ENCODE data around the gene CDC42SE2. TPM values are rescaled to one million over a fixed set of nuclear protein-coding genes. Genes with fewer than 3 reads are reported as not detected.
A peak's percentile ranks its signal among the peaks of the same experiment; 100 is the strongest.

Gene CDC42SE2
- total RNA-seq, 2 experiments from 2014 or later, result 100 to 102 TPM

GRCh38 chr5:131418846-131419245 is 155.0 kb downstream of the CDC42SE2 start:
- H3K9me3 Mint-ChIP-seq, result no peaks in the 10 kb centered on the region
- H3K4me1 Mint-ChIP-seq (ENCODE audit: low read depth), result peaks cover 34% of the 10 kb centered on the region
- CTCF ChIA-PET, result interaction anchor here (0.7 to 1.4 kb wide), 4 partner anchors 23 to 589 kb away, joined by 3 to 5 read pairs (median 4); no protein-coding TSS in a partner anchor
- no peaks in the 10 kb centered on the region for H3K27me3 Mint-ChIP-seq
- peaks cover 27% of the 10 kb centered on the region for H3K36me3 Mint-ChIP-seq (ENCODE audit: low read depth)
- DNase-seq (no peak), ATAC-seq (no peak)
- POLR2A ChIA-PET, result no interaction called here
- H3K27ac Mint-ChIP-seq, result no peak overlapping the region
- no peak for TF ChIP-seq CTCF (IDR thresholded peaks at IDR 0.05)
- intact Hi-C loops (cut with micrococcal nuclease), result no loop called here
- no peak overlapping the region for H3K4me3 Mint-ChIP-seq

GRCh38 chr5:131419877-131420276 is 156.0 kb downstream of the CDC42SE2 start:
- Mint-ChIP-seq H3K36me3 (ENCODE audit: low read depth) (peaks cover 18% of the 10 kb centered on the region), H3K27me3 (no peaks in the 10 kb centered on the region), H3K9me3 (no peaks in the 10 kb centered on the region), H3K4me1 (ENCODE audit: low read depth) (peaks cover 25% of the 10 kb centered on the region), H3K4me3 (no peak overlapping the region), H3K27ac (peak overlapping the region; percentile 49)
- intact Hi-C loops (cut with micrococcal nuclease), result loop anchor here (10.0 kb wide), 1 partner anchor 585 kb away; no protein-coding TSS in a partner anchor
- ChIA-PET POLR2A (no interaction called here), CTCF (interaction anchor here (0.5 to 1.4 kb wide), 4 partner anchors 169 to 588 kb away, joined by 3 to 4 read pairs (median 3); no protein-coding TSS in a partner anchor)
- no peak for TF ChIP-seq CTCF (IDR thresholded peaks at IDR 0.05)
- DNase-seq (no peak), ATAC-seq (no peak)

- H3K36me3 Mint-ChIP-seq (ENCODE audit: low read depth), result peaks cover 27% of the 10 kb centered on the region
- TF ChIP-seq CTCF (IDR thresholded peaks at IDR 0.05), result peak; percentile 50
- POLR2A ChIA-PET, result interaction anchor here (0.6 to 1.0 kb wide), 3 partner anchors 20 to 390 kb away, joined by 3 read pairs; no protein-coding TSS in a partner anchor
- CTCF ChIA-PET, result interaction anchor here (0.7 to 2.5 kb wide), 23 partner anchors 8 to 585 kb away, joined by 3 to 22 read pairs (median 4); no protein-coding TSS in a partner anchor
- peak overlapping the region; percentile 57 for H3K27ac Mint-ChIP-seq
- H3K4me1 Mint-ChIP-seq (ENCODE audit: low read depth), result peaks cover 19% of the 10 kb centered on the region
- H3K27me3 Mint-ChIP-seq, result no peaks in the 10 kb centered on the region
- DNase-seq, result no peak
- no peak for ATAC-seq
- H3K9me3 Mint-ChIP-seq, result no peaks in the 10 kb centered on the region
- intact Hi-C loops (cut with micrococcal nuclease), result loop anchor here (10.0 kb wide), 1 partner anchor 582 kb away; no protein-coding TSS in a partner anchor
- no peak overlapping the region for H3K4me3 Mint-ChIP-seq
Observed at GRCh38 chr5:131423056-131423455, 159.2 kb downstream of the CDC42SE2 start.

DNA sequence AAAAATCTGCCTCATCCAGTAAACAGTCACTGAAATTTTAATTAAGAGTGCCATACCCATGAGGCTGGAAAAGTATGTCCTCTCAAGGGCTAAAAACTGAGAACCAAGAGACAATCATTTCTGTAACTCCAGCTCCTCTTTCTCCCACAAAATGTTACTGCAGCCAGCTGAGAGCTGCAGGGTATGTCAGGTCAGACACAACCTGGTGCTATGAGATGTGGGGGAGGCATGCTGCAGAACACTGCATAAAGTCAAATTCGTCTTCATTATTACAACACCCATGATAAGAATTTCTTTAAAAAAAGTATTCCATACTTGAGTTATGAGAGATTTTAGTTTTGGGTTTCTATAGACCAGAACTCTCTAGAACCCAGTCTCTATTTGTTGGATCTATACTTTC is 162.2 kb downstream of the CDC42SE2 start:
- H3K36me3 Mint-ChIP-seq (ENCODE audit: low read depth), result peaks cover 42% of the 10 kb centered on the region
- peak overlapping the region; percentile 75 for H3K27ac Mint-ChIP-seq
- DNase-seq (no peak), ATAC-seq (no peak)
- no peaks in the 10 kb centered on the region for H3K27me3 Mint-ChIP-seq
- TF ChIP-seq CTCF (IDR thresholded peaks at IDR 0.05), result no peak
- H3K4me1 Mint-ChIP-seq (ENCODE audit: low read depth), result peaks cover 21% of the 10 kb centered on the region
- intact Hi-C loops (cut with micrococcal nuclease), result loop anchor here (10.0 kb wide), 1 partner anchor 579 kb away; no protein-coding TSS in a partner anchor
- no peak overlapping the region for H3K4me3 Mint-ChIP-seq
- H3K9me3 Mint-ChIP-seq, result no peaks in the 10 kb centered on the region
- ChIA-PET POLR2A (interaction anchor here (1.0 kb wide), 1 partner anchor 12 kb away, joined by 5 read pairs; no protein-coding TSS in a partner anchor), CTCF (interaction anchor here (1.1 to 1.6 kb wide), 2 partner anchors 10 to 11 kb away, joined by 3 read pairs; no protein-coding TSS in a partner anchor)

DNA sequence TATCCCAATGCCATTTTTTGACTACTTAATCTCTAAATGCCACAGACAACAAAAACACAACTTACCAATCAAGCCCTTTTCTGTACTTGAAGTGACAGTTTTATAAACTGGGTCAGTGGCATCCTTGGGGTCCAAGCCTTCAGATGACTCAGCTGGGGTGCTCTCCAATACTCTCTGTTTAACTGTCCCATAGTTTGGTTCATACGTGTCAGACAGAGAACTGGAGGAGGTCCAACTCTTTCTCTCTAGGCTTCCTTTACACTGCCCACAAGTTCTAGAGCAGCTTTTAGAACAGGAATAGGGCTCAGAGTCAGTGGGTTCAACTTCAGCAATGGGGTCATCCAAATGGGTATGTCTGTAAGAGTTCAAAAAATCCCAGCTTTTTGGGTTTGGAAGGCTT is 166.9 kb downstream of the CDC42SE2 start:
- Mint-ChIP-seq H3K9me3 (no peaks in the 10 kb centered on the region), H3K4me1 (ENCODE audit: low read depth) (peaks cover 15% of the 10 kb centered on the region), H3K27me3 (no peaks in the 10 kb centered on the region), H3K36me3 (ENCODE audit: low read depth) (peaks cover 46% of the 10 kb centered on the region), H3K27ac (peak overlapping the region; percentile 9), H3K4me3 (no peak overlapping the region)
- no peak for TF ChIP-seq CTCF (IDR thresholded peaks at IDR 0.05)
- no peak for ATAC-seq
- intact Hi-C loops (cut with micrococcal nuclease), result no loop called here
- ChIA-PET CTCF (interaction anchor here (2.0 kb wide), 1 partner anchor 7 kb away, joined by 5 read pairs; no protein-coding TSS in a partner anchor), POLR2A (no interaction called here)
- DNase-seq, result no peak

Measured in activated CD8-positive, alpha-beta T cell treated with anti-CD3 and anti-CD28 coated beads for 36 hours (primary cell).